IMR-90 (cell line): ENCODE results near the gene SPAG9. TPM values are rescaled to one million over a fixed set of nuclear protein-coding genes. Genes with fewer than 3 reads are reported as not detected.

Source experiments
- ATAC-seq: fragments of 200-7000 bp; cut with Tn5 transposase; 2 replicates; pipeline ENCODE4 v1.9.1; 2020; ENCODE audit warnings: low read depth, mild to moderate bottlenecking, moderate library complexity
- BruUV-seq: library from RNA; stranded (reverse); fragments of 400-500 nt; replicated peaks from 2 replicates; lab custom pipeline; 2021; lab: Mats Ljungman, UMichigan
- CTCF ChIA-PET: fragments of 300-600 bp; formaldehyde crosslinking; extraction: SDS; loops from one replicate; lab custom pipeline; 2021; ENCODE audit warnings: antibody characterized with exemption; lab: Yijun Ruan, JAX
- POLR2A ChIA-PET: fragments of 300-600 bp; sonication (Branson Sonifier 250); formaldehyde crosslinking; loops from one replicate; lab custom pipeline; 2022; ENCODE audit warnings: antibody characterized with exemption; ENCODE audit not compliant: unreplicated experiment; lab: Charles Lee
- DNase-seq: peaks from one replicate; pipeline ENCODE4 v3.0.0; 2013
- H2AFZ ChIP-seq: replicated peaks from 2 replicates; pipeline ENCODE3; 2013; ENCODE audit warnings: low read length, mild to moderate bottlenecking; ENCODE audit not compliant: poor library complexity
- H2AK5ac ChIP-seq: 2 replicates; pipeline ENCODE4 v1.6.1; 2013; ENCODE audit warnings: low read depth, low read length, inconsistent platforms
- H2AK9ac ChIP-seq: replicated peaks from 2 replicates; pipeline ENCODE3; 2013; ENCODE audit warnings: mild to moderate bottlenecking, low read depth, low read length, moderate library complexity; ENCODE audit not compliant: poor library complexity
- H2BK120ac ChIP-seq: 2 replicates; pipeline ENCODE4 v1.6.1; 2013; ENCODE audit warnings: low read depth, low read length, inconsistent platforms
- H2BK15ac ChIP-seq: 3 replicates; pipeline ENCODE4 v1.6.1; 2013; ENCODE audit warnings: low read depth, low read length, inconsistent platforms
- H2BK20ac ChIP-seq: 2 replicates; pipeline ENCODE4 v1.6.1; 2013; ENCODE audit warnings: low read depth, mild to moderate bottlenecking, inconsistent platforms, low read length, moderate library complexity
- H2BK5ac ChIP-seq: 2 replicates; pipeline ENCODE4 v1.6.1; 2013; ENCODE audit warnings: mild to moderate bottlenecking, low read depth, low read length, inconsistent platforms; ENCODE audit not compliant: poor library complexity, severe bottlenecking
- H3K14ac ChIP-seq: replicated peaks from 2 replicates; pipeline ENCODE4 v1.6.1; 2013; ENCODE audit warnings: low read depth, low read length, inconsistent platforms
- H3K18ac ChIP-seq: 2 replicates; pipeline ENCODE4 v1.6.1; 2013; ENCODE audit warnings: low read depth, low read length, control low read depth
- H3K23ac ChIP-seq: 2 replicates; pipeline ENCODE4 v1.6.1; 2013; ENCODE audit warnings: low read depth, low read length, inconsistent platforms
- H3K27ac ChIP-seq: 2 replicates; pipeline ENCODE4 v1.5.1; 2013; ENCODE audit warnings: mild to moderate bottlenecking, control low read depth, low read length; ENCODE audit not compliant: insufficient read depth
- H3K27me3 ChIP-seq: 2 replicates; pipeline ENCODE4 v1.6.1; 2013; ENCODE audit warnings: low read length; ENCODE audit not compliant: control insufficient read depth, insufficient read depth
- H3K36me3 ChIP-seq: 2 replicates; pipeline ENCODE4 v1.6.1; 2013; ENCODE audit warnings: low read length, mixed read lengths; ENCODE audit not compliant: control insufficient read depth, insufficient read depth
- H3K4ac ChIP-seq: 2 replicates; pipeline ENCODE4 v1.6.1; 2013; ENCODE audit warnings: low read depth, low read length, inconsistent platforms
- H3K4me1 ChIP-seq: 2 replicates; pipeline ENCODE4 v1.6.1; 2013; ENCODE audit warnings: low read length, mixed read lengths; ENCODE audit not compliant: control insufficient read depth, insufficient read depth
- H3K4me2 ChIP-seq: 2 replicates; pipeline ENCODE4 v1.6.1; 2013; ENCODE audit warnings: low read depth, mild to moderate bottlenecking, control low read depth, low read length, moderate library complexity
- H3K4me3 ChIP-seq: 2 replicates; pipeline ENCODE4 v1.5.1; 2013; ENCODE audit warnings: low read depth, mild to moderate bottlenecking, control low read depth, low read length, moderate library complexity; ENCODE audit not compliant: insufficient read depth
- H3K56ac ChIP-seq: 2 replicates; pipeline ENCODE4 v1.6.1; 2013; ENCODE audit warnings: low read length, inconsistent platforms; ENCODE audit not compliant: insufficient read depth; ENCODE audit errors: extremely low read depth
- H3K79me1 ChIP-seq, 2 experiments: 2 replicates each; pipeline ENCODE4 v1.6.1; 2013; ENCODE audit warnings: low read length in 2 of 2, inconsistent platforms in 1 of 2, low read depth in 1 of 2
- H3K9ac ChIP-seq: 2 replicates; pipeline ENCODE4 v1.6.1; 2013; ENCODE audit warnings: low read depth, low read length, control low read depth
- H3K9me1 ChIP-seq: 2 replicates; pipeline ENCODE4 v1.6.1; 2013; ENCODE audit warnings: low read length, inconsistent platforms; ENCODE audit not compliant: insufficient read depth
- H3K9me3 ChIP-seq: 2 replicates; pipeline ENCODE4 v1.6.1; 2013; ENCODE audit warnings: low read length; ENCODE audit not compliant: control insufficient read depth, insufficient read depth
- H4K20me1 ChIP-seq: 2 replicates; pipeline ENCODE4 v1.6.1; 2013; ENCODE audit warnings: low read length, inconsistent platforms; ENCODE audit not compliant: insufficient read depth
- H4K5ac ChIP-seq: 2 replicates; pipeline ENCODE4 v1.6.1; 2013; ENCODE audit warnings: mild to moderate bottlenecking, low read depth, low read length, control low read depth
- H4K8ac ChIP-seq, 2 experiments: 2 replicates each; pipeline ENCODE4 v1.6.1; 2013; ENCODE audit warnings: low read depth in 2 of 2, low read length in 2 of 2, control low read depth in 1 of 2, inconsistent platforms in 1 of 2
- H4K91ac ChIP-seq: 2 replicates; pipeline ENCODE4 v1.6.1; 2013; ENCODE audit warnings: low read depth, low read length, inconsistent platforms; ENCODE audit not compliant: insufficient read depth
- BHLHE40 ChIP-seq: fragments of 150-350 bp; IDR thresholded peaks from 2 replicates; pipeline ENCODE4 v1.6.1; 2016; ENCODE audit warnings: mild to moderate bottlenecking, low read depth, low read length
- CEBPB ChIP-seq: IDR thresholded peaks from 2 replicates; pipeline ENCODE4 v1.6.1; 2012; ENCODE audit warnings: low read depth, low read length, improper control_type of control experiment
- CHD1 ChIP-seq: IDR thresholded peaks from 2 replicates; pipeline ENCODE4 v1.6.1; 2012; ENCODE audit warnings: low read depth, low read length, improper control_type of control experiment
- FOS ChIP-seq: fragments of 150-350 bp; IDR thresholded peaks from 2 replicates; pipeline ENCODE4 v1.6.1; 2016; ENCODE audit warnings: low read depth, low read length
- MAFK ChIP-seq: IDR thresholded peaks from 2 replicates; pipeline ENCODE4 v1.6.1; 2012; ENCODE audit warnings: low read depth, low read length, improper control_type of control experiment
- MAZ ChIP-seq: IDR thresholded peaks from 2 replicates; pipeline ENCODE4 v1.6.1; 2012; ENCODE audit warnings: low read depth, mild to moderate bottlenecking, low read length, improper control_type of control experiment, moderate library complexity, borderline replicate concordance
- MXI1 ChIP-seq: IDR thresholded peaks from 2 replicates; pipeline ENCODE4 v1.6.1; 2012; ENCODE audit warnings: low read depth, mild to moderate bottlenecking, low read length, moderate library complexity, borderline replicate concordance
- NFE2L2 ChIP-seq: fragments of 150-350 bp; IDR thresholded peaks from 2 replicates; pipeline ENCODE4 v1.6.1; 2016; ENCODE audit warnings: low read depth, mild to moderate bottlenecking, low read length
- POLR2A ChIP-seq: IDR thresholded peaks from 2 replicates; pipeline ENCODE4 v1.6.1; 2012; ENCODE audit warnings: mild to moderate bottlenecking, low read depth, low read length
- RAD21 ChIP-seq: IDR thresholded peaks from 2 replicates; pipeline ENCODE4 v1.6.1; 2012; ENCODE audit warnings: low read length, improper control_type of control experiment
- RCOR1 ChIP-seq: IDR thresholded peaks from 2 replicates; pipeline ENCODE4 v1.6.1; 2012; ENCODE audit warnings: mild to moderate bottlenecking, low read length, improper control_type of control experiment; ENCODE audit not compliant: insufficient replicate concordance
- RFX5 ChIP-seq: IDR thresholded peaks from 2 replicates; pipeline ENCODE4 v1.8.0; 2012; ENCODE audit warnings: low read depth, mild to moderate bottlenecking, low read length, moderate library complexity
- SMC3 ChIP-seq: fragments of 150-350 bp; IDR thresholded peaks from 2 replicates; pipeline ENCODE4 v1.6.1; 2016; ENCODE audit warnings: low read depth, mild to moderate bottlenecking, antibody characterized with exemption, low read length, moderate library complexity
- WGBS, 2 experiments: methylation state at CpG; one replicate each; pipeline versions ENCODE4 v1.1.5 to v1.1.7; 2013; ENCODE audit warnings: missing lambda C conversion rate in 2 of 2; ENCODE audit not compliant: insufficient read length in 1 of 2; ENCODE audit errors: extremely low coverage in 2 of 2; 5-methylcytosine and 5-hydroxymethylcytosine counted together
- dilution Hi-C: fragments of 300-500 bp; cut with HindIII; formaldehyde crosslinking; loops from one replicate; pipeline ENCODE4 v1.14.3; 2018; ENCODE audit warnings: low sequenced_read_pairs; ENCODE audit not compliant: unreplicated experiment
- in situ Hi-C: fragments of 300-500 bp; cut with MboI; formaldehyde crosslinking; loops from 3 replicates; pipeline ENCODE4 v1.14.3; 2019; ENCODE audit warnings: low sequenced_read_pairs, inconsistent platforms, mixed read lengths
- intact Hi-C: fragments of 100-400 bp; cut with micrococcal nuclease; formaldehyde crosslinking; loops from 2 replicates; pipeline ENCODE4 v1.10.0; 2022
- polyA plus RNA-seq, 3 experiments: library from polyadenylated mRNA; depleted of rRNA; stranded (reverse); fragments of >200 nt; gene quantifications; 2 replicates each; pipeline ENCODE4 v1.2.3, GENCODE V29; 2012; ENCODE audit warnings: low replicate concordance in 1 of 3
- total RNA-seq: library from RNA; depleted of rRNA; stranded (reverse); fragments of >200 nt; gene quantifications from 2 replicates; pipeline ENCODE4 v1.2.3, GENCODE V29; 2012
- TF ChIP-seq, protein P1 (sequence below): conservative IDR thresholded peaks from 2 replicates; pipeline ENCODE4 v1.5.1; 2012; ENCODE audit warnings: mild to moderate bottlenecking, low read depth, low read length, improper control_type of control experiment
- TF ChIP-seq, protein P2 (sequence below): fragments of 150-350 bp; IDR thresholded peaks from 2 replicates; pipeline ENCODE4 v1.6.1; 2016; ENCODE audit warnings: low read depth, mild to moderate bottlenecking, low read length, moderate library complexity, borderline replicate concordance

Gene SPAG9
- total and polyA plus RNA-seq, 2 of the 4 experiments (the other 2 are of a cell fraction) = 26.7 to 75.5 TPM

DNA sequence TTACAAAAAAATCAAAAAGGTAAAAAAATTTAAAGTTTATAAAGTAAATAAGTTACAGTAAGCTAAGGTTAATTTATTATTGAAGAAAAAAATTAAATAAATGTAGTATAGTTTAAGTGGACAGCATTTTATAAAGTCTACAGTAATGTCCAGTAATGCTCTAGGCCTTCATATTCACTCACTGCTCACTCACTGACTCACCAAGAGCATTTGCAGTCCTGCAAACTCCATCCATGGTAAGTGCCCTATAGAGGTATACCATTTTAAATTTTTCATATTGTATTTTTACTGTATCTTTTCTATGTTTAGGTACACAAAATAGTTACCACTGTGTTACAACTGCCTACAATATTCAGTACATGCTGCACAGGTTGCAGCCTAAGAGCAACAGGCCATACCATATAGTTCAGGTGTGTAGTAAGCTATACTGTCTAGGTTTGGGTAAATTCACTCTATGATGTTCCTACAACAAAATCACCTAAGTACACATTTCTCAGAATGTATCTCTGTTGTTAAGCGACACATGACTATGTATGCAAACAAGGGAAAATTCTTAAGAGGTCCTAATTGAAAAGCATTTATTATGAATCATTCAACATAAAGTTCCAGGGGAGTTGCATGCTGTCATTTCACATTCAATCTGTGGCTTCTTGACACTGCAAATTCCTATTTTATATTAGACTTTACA lies 92.3 kb downstream of the SPAG9 start:
- H3K4ac ChIP-seq = no peak overlapping the region
- H3K9me1 ChIP-seq = 0 out of 2 replicates have a peak, but pooled peaks cover 6% of the 10 kb centered on the region
- H3K4me1 ChIP-seq = no peaks in the 10 kb centered on the region
- H4K8ac ChIP-seq = no peak overlapping the region
- no peak overlapping the region; the same call in 1 of the 2 replicates for H4K5ac ChIP-seq
- no peak overlapping the region for H3K27ac ChIP-seq
- H3K14ac ChIP-seq = no peak overlapping the region
- H3K56ac ChIP-seq = no peak overlapping the region
- H4K91ac ChIP-seq = no peak overlapping the region
- H4K20me1 ChIP-seq = peaks cover 3% of the 10 kb centered on the region; the same call in 1 of the 2 replicates
- no peak overlapping the region for H2BK120ac ChIP-seq
- dilution Hi-C loops (no loop called here), intact Hi-C loops (no loop called here), in situ Hi-C loops (no loop called here)
- H2BK5ac ChIP-seq = no peak overlapping the region
- DNase-seq (peak; percentile 17), ATAC-seq (no peak)
- H2AFZ ChIP-seq = no peak overlapping the region
- no peak overlapping the region for H3K18ac ChIP-seq
- H3K36me3 ChIP-seq = no peaks in the 10 kb centered on the region; the same call in 1 of the 2 replicates
- H3K23ac ChIP-seq = no peak overlapping the region
- no peak overlapping the region for H2BK20ac ChIP-seq
- no peak overlapping the region for H3K9ac ChIP-seq
- WGBS, 2 experiments = no CpG with 5 or more reads among the region's 1 CpG
- no peaks in the 10 kb centered on the region for H3K9me3 ChIP-seq
- no peak overlapping the region for H3K4me3 ChIP-seq
- H2BK15ac ChIP-seq = no peak overlapping the region
- H3K4me2 ChIP-seq = no peak overlapping the region
- CTCF ChIA-PET = interaction anchor here (0.6 to 0.7 kb wide), 2 partner anchors 18 to 117 kb away, joined by 3 read pairs; no protein-coding TSS in a partner anchor
- H3K79me1 ChIP-seq = peaks cover 4 to 19% of the 10 kb centered on the region in 2 experiments; a peak in 3 of 4 replicates
- BruUV-seq = no TSS peak
- POLR2A ChIA-PET = interaction anchor here (0.6 kb wide), 3 partner anchors 14 to 62 kb away, joined by 3 to 14 read pairs (median 7); no protein-coding TSS in a partner anchor
- H2AK9ac ChIP-seq = no peak overlapping the region
- no peak overlapping the region for H2AK5ac ChIP-seq
- H3K27me3 ChIP-seq = no peaks in the 10 kb centered on the region
- TF ChIP-seq MXI1 = no peak
- TF ChIP-seq BHLHE40 = no peak
- TF ChIP-seq NFE2L2 = no peak
- no peak for TF ChIP-seq MAZ
- TF ChIP-seq RCOR1 = no peak
- TF ChIP-seq MAFK = no peak
- TF ChIP-seq, protein P1, sequence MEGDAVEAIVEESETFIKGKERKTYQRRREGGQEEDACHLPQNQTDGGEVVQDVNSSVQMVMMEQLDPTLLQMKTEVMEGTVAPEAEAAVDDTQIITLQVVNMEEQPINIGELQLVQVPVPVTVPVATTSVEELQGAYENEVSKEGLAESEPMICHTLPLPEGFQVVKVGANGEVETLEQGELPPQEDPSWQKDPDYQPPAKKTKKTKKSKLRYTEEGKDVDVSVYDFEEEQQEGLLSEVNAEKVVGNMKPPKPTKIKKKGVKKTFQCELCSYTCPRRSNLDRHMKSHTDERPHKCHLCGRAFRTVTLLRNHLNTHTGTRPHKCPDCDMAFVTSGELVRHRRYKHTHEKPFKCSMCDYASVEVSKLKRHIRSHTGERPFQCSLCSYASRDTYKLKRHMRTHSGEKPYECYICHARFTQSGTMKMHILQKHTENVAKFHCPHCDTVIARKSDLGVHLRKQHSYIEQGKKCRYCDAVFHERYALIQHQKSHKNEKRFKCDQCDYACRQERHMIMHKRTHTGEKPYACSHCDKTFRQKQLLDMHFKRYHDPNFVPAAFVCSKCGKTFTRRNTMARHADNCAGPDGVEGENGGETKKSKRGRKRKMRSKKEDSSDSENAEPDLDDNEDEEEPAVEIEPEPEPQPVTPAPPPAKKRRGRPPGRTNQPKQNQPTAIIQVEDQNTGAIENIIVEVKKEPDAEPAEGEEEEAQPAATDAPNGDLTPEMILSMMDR = no peak
- no peak for TF ChIP-seq CEBPB
- no peak for TF ChIP-seq RAD21
- TF ChIP-seq, protein P2, sequence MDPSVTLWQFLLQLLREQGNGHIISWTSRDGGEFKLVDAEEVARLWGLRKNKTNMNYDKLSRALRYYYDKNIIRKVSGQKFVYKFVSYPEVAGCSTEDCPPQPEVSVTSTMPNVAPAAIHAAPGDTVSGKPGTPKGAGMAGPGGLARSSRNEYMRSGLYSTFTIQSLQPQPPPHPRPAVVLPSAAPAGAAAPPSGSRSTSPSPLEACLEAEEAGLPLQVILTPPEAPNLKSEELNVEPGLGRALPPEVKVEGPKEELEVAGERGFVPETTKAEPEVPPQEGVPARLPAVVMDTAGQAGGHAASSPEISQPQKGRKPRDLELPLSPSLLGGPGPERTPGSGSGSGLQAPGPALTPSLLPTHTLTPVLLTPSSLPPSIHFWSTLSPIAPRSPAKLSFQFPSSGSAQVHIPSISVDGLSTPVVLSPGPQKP = no peak
- no peak for TF ChIP-seq POLR2A
- no peak for TF ChIP-seq CHD1
- TF ChIP-seq RFX5 = no peak
- TF ChIP-seq SMC3 = no peak
- no peak for TF ChIP-seq FOS
